ENCODE data around the gene CCDC152.
"Not testable (repeated sequence)": the region's sequence is repeated elsewhere in the genome, so short reads cannot be mapped to it uniquely, and the experiment has no call there.

Gene CCDC152

GRCh38 chr5:42843675-42844292 is 87.2 kb downstream of the CCDC152 start:
- TF ChIP-seq CTCF (conservative IDR thresholded peaks at IDR 0.05): no peak
- no peak overlapping the region for H3K27ac ChIP-seq

- not testable (repeated sequence) for H3K27ac ChIP-seq
These were observed 87.8 kb downstream of the CCDC152 start for GRCh38 chr5:42844408-42844807.

- no peak for TF ChIP-seq CTCF (conservative IDR thresholded peaks at IDR 0.05)
- H3K27ac ChIP-seq: no peak overlapping the region
These were observed 91.9 kb downstream of the CCDC152 start for GRCh38 chr5:42848545-42848944.

- no peak for TF ChIP-seq CTCF (conservative IDR thresholded peaks at IDR 0.05)
- peak overlapping the region; percentile 75; the same call in 1 of the 2 replicates for H3K27ac ChIP-seq
These were observed 94.9 kb downstream of the CCDC152 start for GRCh38 chr5:42851481-42851880.
